Suprapubic skin (tissue), 3 donors: ENCODE data around the gene ARHGAP22.

Source experiments
- EP300 ChIP-seq: sonication (generic); formaldehyde crosslinking; IDR thresholded peaks from one replicate; pipeline ENCODE4 v1.6.1; 2017; ENCODE audit warnings: antibody characterized with exemption
- TF ChIP-seq, protein P1 (sequence below), 2 donors: fragments of 200-600 bp in 1 of 2; fragments of 450-650 bp in 1 of 2; sonication (generic) in 1 of 2; IDR thresholded peaks; one replicate each; pipeline ENCODE4 v1.5.1; 2016 to 2019; ENCODE audit warnings: antibody characterized with exemption in 2 of 2, mild to moderate bottlenecking in 1 of 2, moderate library complexity in 1 of 2

DNA sequence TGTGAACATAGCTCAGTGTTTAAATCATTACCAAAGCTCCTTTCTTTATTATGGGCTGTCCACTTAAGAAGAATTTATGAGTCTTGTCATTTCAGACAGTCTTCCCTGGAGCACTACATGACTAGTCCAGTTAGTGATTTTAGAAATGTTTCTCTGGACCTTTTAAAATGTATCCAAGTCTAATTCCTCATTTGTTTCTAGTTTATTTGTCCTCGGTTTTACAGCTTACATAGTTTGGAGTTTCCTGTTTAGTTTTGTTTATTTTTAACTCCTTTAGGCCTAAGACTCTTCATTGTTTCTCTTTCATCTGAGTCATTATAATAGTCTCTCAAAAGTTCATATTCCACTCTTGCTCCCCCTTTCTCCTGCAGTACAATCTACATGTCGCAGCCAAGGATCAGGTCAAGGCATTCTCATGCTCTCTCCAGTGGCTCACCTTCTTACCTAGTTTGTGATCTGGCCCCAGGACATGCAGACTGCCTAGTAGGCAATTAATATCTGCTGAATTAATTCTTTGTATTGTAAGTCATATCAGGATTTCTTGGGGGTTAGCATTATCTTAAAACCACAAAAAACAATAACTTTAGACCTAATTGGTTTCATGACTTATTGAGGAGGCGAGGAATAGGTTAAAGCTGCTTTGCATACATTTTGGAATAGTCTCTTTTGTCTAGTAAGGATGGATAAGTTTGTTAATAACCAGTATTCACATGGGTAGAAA is 204.6 kb downstream of the ARHGAP22 start:
- TF ChIP-seq, protein P1, sequence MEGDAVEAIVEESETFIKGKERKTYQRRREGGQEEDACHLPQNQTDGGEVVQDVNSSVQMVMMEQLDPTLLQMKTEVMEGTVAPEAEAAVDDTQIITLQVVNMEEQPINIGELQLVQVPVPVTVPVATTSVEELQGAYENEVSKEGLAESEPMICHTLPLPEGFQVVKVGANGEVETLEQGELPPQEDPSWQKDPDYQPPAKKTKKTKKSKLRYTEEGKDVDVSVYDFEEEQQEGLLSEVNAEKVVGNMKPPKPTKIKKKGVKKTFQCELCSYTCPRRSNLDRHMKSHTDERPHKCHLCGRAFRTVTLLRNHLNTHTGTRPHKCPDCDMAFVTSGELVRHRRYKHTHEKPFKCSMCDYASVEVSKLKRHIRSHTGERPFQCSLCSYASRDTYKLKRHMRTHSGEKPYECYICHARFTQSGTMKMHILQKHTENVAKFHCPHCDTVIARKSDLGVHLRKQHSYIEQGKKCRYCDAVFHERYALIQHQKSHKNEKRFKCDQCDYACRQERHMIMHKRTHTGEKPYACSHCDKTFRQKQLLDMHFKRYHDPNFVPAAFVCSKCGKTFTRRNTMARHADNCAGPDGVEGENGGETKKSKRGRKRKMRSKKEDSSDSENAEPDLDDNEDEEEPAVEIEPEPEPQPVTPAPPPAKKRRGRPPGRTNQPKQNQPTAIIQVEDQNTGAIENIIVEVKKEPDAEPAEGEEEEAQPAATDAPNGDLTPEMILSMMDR (IDR thresholded peaks at IDR 0.05), result no peak
- TF ChIP-seq EP300, result no peak
